WTC11 (cell line): ENCODE measurements around the gene PIP4K2C. TPM values are rescaled to one million over a fixed set of nuclear protein-coding genes. Genes with fewer than 3 reads are reported as not detected.

ENCODE experiments used
- CDX4 ChIP-seq: fragments of 250-450 bp; sonication (Bioruptor Pico); IDR thresholded peaks from 2 replicates; pipeline ENCODE4 v1.9.0; 2021; ENCODE audit warnings: moderate library complexity, mild to moderate bottlenecking, inconsistent platforms, borderline replicate concordance
- E2F1 ChIP-seq: sonication (generic); formaldehyde crosslinking; IDR thresholded peaks from 2 replicates; pipeline ENCODE4 v1.8.0; 2022; ENCODE audit warnings: mild to moderate bottlenecking, missing genetic modification reagents
- ERG ChIP-seq: fragments of 250-450 bp; sonication (Bioruptor Pico); IDR thresholded peaks from 2 replicates; pipeline ENCODE4 v1.8.0; 2021; ENCODE audit warnings: mild to moderate bottlenecking
- ETV6 ChIP-seq: sonication (generic); formaldehyde crosslinking; IDR thresholded peaks from 2 replicates; pipeline ENCODE4 v1.8.1; 2022; ENCODE audit warnings: mild to moderate bottlenecking, missing genetic modification reagents
- FOXJ3 ChIP-seq: sonication (generic); formaldehyde crosslinking; IDR thresholded peaks from 2 replicates; pipeline ENCODE4 v1.9.0; 2021; ENCODE audit warnings: missing genetic modification reagents, mild to moderate bottlenecking, borderline replicate concordance
- HMGA2 ChIP-seq: fragments of 250-450 bp; sonication (Bioruptor Pico); IDR thresholded peaks from 2 replicates; pipeline ENCODE4 v1.4.0; 2021; ENCODE audit warnings: mild to moderate bottlenecking, moderate library complexity
- JAZF1 ChIP-seq: fragments of 250-450 bp; sonication (Bioruptor Pico); IDR thresholded peaks from 2 replicates; pipeline ENCODE4 v1.9.0; 2021; ENCODE audit warnings: moderate library complexity, mild to moderate bottlenecking, inconsistent platforms
- JUN ChIP-seq: sonication (generic); formaldehyde crosslinking; IDR thresholded peaks from 2 replicates; pipeline ENCODE4 v1.8.0; 2023; ENCODE audit warnings: mild to moderate bottlenecking, missing genetic modification reagents
- MLX ChIP-seq: sonication (generic); formaldehyde crosslinking; IDR thresholded peaks from 2 replicates; pipeline ENCODE4 v1.8.1; 2023; ENCODE audit warnings: mild to moderate bottlenecking, missing genetic modification reagents, moderate library complexity
- MYBL2 ChIP-seq: sonication (generic); formaldehyde crosslinking; IDR thresholded peaks from 2 replicates; pipeline ENCODE4 v1.8.1; 2023; ENCODE audit warnings: mild to moderate bottlenecking, moderate library complexity, missing genetic modification reagents
- PRDM15 ChIP-seq: sonication (generic); formaldehyde crosslinking; IDR thresholded peaks from 2 replicates; pipeline ENCODE4 v1.8.0; 2022; ENCODE audit warnings: missing genetic modification reagents
- SMAD3 ChIP-seq: sonication (generic); formaldehyde crosslinking; IDR thresholded peaks from 2 replicates; pipeline ENCODE4 v1.8.0; 2022; ENCODE audit warnings: missing genetic modification reagents, mild to moderate bottlenecking, borderline replicate concordance
- USF1 ChIP-seq: sonication (generic); formaldehyde crosslinking; IDR thresholded peaks from 2 replicates; pipeline ENCODE4 v1.8.0; 2022; ENCODE audit warnings: mild to moderate bottlenecking, missing genetic modification reagents
- ZBTB21 ChIP-seq: sonication (generic); formaldehyde crosslinking; IDR thresholded peaks from 2 replicates; pipeline ENCODE4 v1.8.1; 2023; ENCODE audit warnings: mild to moderate bottlenecking, missing genetic modification reagents, borderline replicate concordance
- ZMAT4 ChIP-seq: fragments of 250-450 bp; sonication (Bioruptor Pico); IDR thresholded peaks from 2 replicates; pipeline ENCODE4 v1.9.0; 2021; ENCODE audit warnings: mild to moderate bottlenecking
- ZNF219 ChIP-seq: sonication (generic); formaldehyde crosslinking; IDR thresholded peaks from 2 replicates; pipeline ENCODE4 v1.8.0; 2023; ENCODE audit warnings: missing genetic modification reagents, mild to moderate bottlenecking, borderline replicate concordance
- ZNF317 ChIP-seq: sonication (generic); formaldehyde crosslinking; IDR thresholded peaks from 2 replicates; pipeline ENCODE4 v1.8.1; 2023; ENCODE audit warnings: low read depth, mild to moderate bottlenecking, moderate library complexity, missing genetic modification reagents, borderline replicate concordance
- ZNF423 ChIP-seq: fragments of 250-450 bp; sonication (Bioruptor Pico); IDR thresholded peaks from 2 replicates; pipeline ENCODE4 v2.1.2; 2022; ENCODE audit warnings: mild to moderate bottlenecking, moderate library complexity
- ZNF425 ChIP-seq: fragments of 250-450 bp; sonication (Bioruptor Pico); conservative IDR thresholded peaks from 2 replicates; pipeline ENCODE4 v1.9.0; 2021; ENCODE audit warnings: mild to moderate bottlenecking
- ZNF532 ChIP-seq: fragments of 250-450 bp; sonication (Bioruptor Pico); IDR thresholded peaks from 2 replicates; pipeline ENCODE4 v1.9.0; 2021; ENCODE audit warnings: mild to moderate bottlenecking, borderline replicate concordance
- ZNF671 ChIP-seq: fragments of 250-450 bp; sonication (Bioruptor Pico); IDR thresholded peaks from 2 replicates; pipeline ENCODE4 v1.8.0; 2021; ENCODE audit warnings: mild to moderate bottlenecking
- total RNA-seq: library from RNA; stranded (reverse); gene quantifications from 3 replicates; pipeline ENCODE4 v1.2.3, GENCODE V29; 2021

Gene PIP4K2C
- total RNA-seq, 1 experiment from 2014 or later: 25.4 TPM

- TF ChIP-seq ZMAT4: no peak
- TF ChIP-seq ZNF423 (CRISPR knock-in tag): no peak
- no peak for TF ChIP-seq MLX (CRISPR knock-in tag)
- TF ChIP-seq MYBL2: peak; percentile 70
- TF ChIP-seq E2F1 (CRISPR knock-in tag): no peak
- no peak for TF ChIP-seq ZNF671 (CRISPR knock-in tag)
- TF ChIP-seq JAZF1 (CRISPR knock-in tag): no peak
- TF ChIP-seq SMAD3 (CRISPR knock-in tag): no peak
- TF ChIP-seq PRDM15 (CRISPR knock-in tag): peak; percentile 58; the same call in 1 of the 2 replicates
- no peak for TF ChIP-seq CDX4 (CRISPR knock-in tag)
- TF ChIP-seq ERG (CRISPR knock-in tag): no peak
- 0 out of 2 replicates have a peak, but pooled peaks have one; percentile 8 for TF ChIP-seq USF1
- no peak for TF ChIP-seq ZNF425 (CRISPR knock-in tag)
- TF ChIP-seq ZNF219 (CRISPR knock-in tag): no peak
- no peak for TF ChIP-seq HMGA2 (CRISPR knock-in tag)
- TF ChIP-seq ZNF532 (CRISPR knock-in tag): no peak
- TF ChIP-seq ZBTB21 (CRISPR knock-in tag): no peak
- no peak for TF ChIP-seq FOXJ3 (CRISPR knock-in tag)
- TF ChIP-seq ETV6 (CRISPR knock-in tag): peak; percentile 87
- TF ChIP-seq ZNF317 (CRISPR knock-in tag): no peak
- no peak for TF ChIP-seq JUN (CRISPR knock-in tag)
Observed at GRCh38 chr12:57632958-57633840, 42.2 kb downstream of the PIP4K2C start, which contains the start of gene B4GALNT1 (continued).
